KBM-7 (cell line): ENCODE data around the gene GPATCH11.

Experiments used
- DNase-seq: peaks from one replicate; pipeline ENCODE4 v3.0.0-alpha.2; 2015
- in situ Hi-C: fragments of 300-500 bp; cut with MboI; formaldehyde crosslinking; loops from 2 replicates; pipeline ENCODE4 v1.14.3; 2020; ENCODE audit warnings: low sequenced_read_pairs, low pct_unique_long_range_greater_than_20kb, mixed read lengths

The GPATCH11 gene

DNA sequence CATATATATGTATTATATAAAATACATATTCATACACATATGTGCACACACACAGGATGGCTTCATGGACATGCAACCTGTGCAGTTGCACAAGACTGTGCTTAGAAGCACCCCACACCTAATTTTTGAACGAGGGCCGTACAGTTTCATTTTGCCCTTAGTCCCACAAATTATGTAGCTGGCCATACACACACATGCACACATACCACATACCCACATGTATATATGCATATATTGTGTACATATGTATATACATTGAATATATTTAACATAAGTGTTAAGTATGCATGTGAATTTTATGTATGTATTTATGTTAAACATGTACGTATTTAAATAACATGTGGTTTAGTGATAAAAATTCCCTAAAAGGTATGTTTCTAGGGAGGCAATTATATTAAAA lies 18.3 kb downstream of the GPATCH11 start:
- no peak for DNase-seq
- in situ Hi-C loops: no loop called here

DNA sequence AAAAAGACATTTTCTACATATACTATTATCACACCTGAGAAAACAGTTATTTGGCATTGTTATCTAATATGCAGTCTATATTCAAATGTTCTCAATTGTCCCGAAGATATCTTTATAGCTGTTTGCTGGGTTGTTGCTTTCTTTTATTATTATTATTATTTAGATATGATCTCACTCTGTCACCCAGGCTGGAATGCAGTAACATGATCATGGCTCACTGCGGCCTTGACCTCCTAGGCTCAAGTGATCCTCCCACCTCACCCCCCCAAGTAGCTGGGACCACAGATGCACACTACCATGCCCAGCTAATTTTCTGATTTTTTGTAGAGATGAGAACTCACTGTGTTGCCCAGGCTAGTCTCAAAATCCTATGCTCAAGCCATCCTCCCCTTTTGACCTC lies 19.9 kb downstream of the GPATCH11 start:
- no peak for DNase-seq
- in situ Hi-C loops: no loop called here

DNA sequence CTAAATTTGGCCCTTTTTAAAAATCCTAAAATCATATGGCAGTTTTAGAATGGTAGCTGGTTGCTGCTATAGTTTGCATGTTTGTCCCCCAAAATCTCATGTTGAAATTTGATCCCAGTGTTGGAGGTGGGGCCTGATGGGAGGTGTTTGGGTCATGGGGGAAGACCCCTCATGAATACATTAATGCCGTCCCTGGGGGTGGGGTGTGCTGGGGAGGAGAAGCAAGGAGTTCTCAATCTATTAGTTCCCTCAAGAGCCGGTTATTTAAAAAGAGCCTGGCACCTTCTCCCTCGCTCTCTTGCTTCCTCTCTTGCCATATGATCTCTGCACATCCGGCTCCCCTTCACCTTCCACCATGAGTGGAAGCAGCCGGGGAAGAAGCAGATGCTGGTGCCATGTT lies 20.8 kb downstream of the GPATCH11 start:
- DNase-seq: no peak
- in situ Hi-C loops: no loop called here

DNA sequence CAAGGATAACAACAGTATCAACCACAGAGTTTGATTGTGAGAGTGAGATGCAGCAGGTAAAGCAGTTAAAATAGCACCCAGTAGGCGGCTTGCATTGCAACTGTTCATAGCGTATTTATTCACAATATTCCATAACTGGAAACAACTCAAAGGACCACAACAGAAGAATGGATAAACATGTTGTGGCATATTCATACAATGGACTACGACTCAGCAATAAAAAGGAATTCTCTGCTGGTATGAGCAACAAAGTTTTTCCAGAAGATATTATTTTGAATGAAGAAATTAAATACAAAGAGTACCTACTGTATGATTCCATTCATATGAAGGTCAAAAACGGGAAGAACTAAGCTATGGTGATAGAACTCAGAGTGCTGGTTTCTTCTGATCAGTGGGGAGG lies 25.2 kb downstream of the GPATCH11 start:
- in situ Hi-C loops: no loop called here
- DNase-seq: no peak

DNA sequence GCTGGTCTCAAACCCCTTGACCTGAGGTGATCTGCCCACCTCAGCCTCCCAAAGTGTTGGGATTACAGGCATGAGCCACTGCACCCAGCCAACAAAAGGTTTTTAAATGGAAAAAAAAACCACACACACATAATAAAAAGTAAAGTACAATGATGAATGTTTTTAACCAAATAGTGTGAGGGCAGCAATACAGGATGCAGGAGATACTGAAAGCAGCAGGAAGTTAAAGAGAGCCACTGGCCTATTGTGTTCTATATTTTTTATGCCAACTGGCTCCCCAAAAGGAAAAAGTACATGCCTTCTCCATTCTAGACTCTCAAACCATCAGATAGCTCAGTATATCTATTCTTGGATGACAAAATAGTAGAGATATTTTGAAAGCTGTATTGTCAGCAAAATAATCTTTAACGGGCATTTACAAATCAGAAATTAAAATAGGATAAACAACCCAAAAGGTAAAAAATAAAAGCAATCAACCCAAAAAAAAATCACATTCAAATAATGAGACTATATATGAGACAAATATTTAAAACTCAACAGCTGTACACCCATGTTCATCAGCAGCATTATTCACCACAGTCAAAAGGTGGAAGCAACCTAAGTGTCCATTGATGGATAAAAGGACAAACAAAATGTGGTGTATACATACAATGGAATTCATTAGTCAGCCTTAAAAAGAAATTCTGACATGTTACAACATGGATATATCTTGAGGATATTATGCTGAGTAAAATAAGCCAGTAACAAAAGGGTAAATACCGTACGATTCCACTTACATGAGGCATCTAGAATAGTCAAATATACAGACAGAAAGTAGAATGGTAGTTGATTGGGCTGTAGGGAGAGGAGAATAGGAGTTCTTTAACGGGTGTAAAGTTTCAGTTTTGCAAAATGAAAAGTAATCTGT lies 26.2 kb downstream of the GPATCH11 start:
- DNase-seq: no peak
- in situ Hi-C loops: no loop called here

DNA sequence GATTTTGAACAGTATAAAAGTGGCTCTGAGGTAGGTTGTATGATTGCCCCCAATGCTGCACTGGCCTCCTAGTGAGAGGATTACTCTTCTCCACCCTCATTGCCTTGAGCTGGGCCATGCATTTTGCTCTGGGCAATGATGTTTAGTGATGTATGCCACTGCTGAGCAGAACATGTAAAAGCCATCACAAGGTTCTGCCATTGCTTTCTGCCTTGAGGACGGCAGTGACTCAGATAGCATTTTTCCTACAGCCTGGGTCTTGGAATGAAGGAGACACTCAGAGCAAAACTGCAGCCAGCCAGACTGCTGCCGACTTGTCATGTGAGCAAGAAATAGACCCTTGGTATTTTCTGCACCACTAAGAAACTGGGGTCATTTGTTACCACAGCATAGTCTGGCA lies 27.6 kb downstream of the GPATCH11 start:
- no peak for DNase-seq
- in situ Hi-C loops: no loop called here

DNA sequence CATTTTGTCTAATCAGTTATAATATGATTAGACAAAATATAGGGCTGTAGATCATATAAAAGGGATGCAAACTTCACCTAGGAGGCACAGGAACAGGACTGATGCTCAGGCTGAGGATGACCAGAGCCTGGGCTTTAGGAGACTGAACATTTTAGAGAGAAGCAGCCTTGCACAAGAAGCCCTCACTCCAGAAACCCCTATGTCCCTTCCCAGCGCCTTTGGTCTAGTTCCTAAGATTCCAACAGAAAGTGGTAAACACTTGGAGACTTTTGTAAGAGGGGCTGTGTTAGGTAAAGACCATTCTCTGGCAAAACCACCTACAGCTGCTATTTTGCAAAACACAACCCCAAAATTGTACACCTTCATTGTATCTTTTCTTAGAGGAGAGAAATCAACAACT lies 33.2 kb downstream of the GPATCH11 start:
- DNase-seq: no peak
- in situ Hi-C loops: no loop called here

DNA sequence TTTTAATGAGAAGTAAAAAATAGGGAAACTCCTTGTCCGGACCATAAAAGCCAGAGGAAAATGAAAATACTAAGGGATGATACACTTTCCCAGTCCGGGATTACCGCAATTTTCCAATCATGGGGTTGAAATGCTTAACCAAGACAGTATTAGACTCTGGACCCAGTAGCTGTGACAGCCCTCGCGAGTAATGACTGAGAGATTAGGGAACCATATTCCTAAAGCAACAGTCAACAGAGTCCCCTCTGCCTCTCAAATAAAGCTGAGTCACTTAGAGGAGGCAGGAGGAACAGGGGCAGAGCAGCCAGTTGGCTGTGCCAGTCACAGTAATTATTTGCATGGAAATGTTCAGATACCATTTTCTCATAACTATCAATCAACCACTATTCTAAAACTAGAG lies 34.8 kb downstream of the GPATCH11 start:
- in situ Hi-C loops: no loop called here

DNA sequence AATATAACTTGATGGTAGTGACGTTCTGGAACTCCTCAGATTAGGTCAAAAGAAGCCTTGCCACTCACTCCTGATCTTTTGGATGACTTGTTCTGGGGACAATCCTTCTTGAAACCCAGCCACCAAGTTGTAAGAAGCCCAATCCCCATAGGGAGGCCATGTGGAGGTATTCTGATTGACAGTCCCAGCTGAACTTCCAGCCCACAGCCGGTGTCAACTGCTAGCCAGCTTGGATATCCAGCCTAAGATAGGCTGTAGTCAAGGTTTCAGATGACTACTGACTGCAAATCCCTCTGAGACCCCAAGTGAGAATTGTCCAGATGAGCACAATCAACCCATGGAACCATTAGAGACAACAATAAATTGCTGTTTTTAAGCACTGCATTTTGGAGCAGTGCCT lies 41.1 kb downstream of the GPATCH11 start:
- in situ Hi-C loops: no loop called here
- DNase-seq: no peak

More for the DNA sequence above, 34.8 kb downstream of the GPATCH11 start:
- DNase-seq: no peak

DNA sequence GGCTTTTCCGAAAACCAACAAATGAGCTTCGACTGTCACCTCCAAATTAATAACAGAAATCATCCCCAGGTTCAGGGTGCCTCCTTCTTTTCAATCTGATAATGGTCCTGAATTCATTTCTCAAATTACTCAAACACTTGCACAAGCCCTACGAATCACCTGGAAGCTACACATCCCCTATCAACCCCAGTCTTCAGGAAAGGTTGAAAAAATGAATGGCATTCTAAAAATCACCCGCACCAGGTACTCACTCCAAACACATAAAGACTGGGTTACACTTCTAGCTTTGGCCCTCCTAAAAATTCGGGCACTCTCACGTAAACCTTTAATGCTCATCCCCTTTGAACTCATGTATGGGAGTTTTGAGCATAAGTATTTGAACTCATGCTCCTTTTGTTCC lies 48.6 kb downstream of the GPATCH11 start:
- in situ Hi-C loops: no loop called here
- DNase-seq: no peak

DNA sequence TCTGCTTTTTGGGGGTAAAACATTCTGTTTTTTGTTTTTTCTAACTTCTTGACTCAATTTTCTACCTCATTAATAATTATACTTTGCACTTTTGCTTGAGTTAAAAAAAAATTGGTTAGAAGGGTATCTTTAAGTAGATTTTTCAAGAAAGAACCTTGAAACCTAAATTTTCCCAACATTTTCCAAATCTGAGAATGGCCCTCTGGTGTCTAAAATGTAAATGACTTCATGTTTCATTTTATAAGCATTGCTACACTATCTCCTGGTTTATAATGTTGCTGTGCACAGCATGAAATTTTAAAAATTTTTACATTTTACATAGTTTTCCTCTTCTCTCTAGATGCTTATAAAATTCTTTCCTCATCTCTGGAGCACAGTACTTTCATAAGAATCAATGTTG lies 58.2 kb downstream of the GPATCH11 start:
- in situ Hi-C loops: no loop called here
- no peak for DNase-seq

DNA sequence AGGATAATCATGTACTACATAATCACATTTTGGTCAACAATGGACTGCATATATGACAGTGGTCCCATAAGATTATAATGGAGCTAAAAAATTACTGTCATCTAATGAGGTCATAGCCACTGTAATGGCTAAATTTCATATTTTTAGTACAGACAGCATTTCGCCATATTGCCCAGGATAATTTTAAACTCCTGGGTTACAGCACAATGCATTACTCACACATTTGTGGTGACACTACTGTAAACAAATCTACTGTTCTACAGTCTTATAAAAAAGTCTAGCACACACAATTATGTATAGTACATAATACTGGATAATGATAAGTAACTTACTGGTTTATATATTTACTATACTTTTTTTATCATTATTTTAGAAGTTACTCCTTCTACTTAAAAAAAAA lies 59.7 kb downstream of the GPATCH11 start:
- in situ Hi-C loops: no loop called here
- DNase-seq: no peak

DNA sequence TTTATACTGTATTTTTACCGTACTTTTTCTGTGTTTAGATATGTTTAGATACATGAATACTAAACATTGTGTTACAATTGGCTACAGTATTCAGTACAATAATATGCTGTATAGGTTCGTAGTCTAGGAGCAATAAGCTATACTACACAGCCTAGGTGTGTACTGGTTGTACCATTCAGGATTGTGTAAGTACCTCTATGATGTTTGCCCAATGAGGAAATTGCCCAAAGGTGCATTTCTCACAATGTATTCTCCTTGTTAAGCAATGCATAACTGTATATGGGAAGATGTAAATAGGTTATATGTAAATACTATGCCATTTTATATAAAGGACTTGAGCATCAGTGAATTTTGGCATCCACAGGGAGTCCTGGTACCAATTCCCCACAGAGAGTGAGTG lies 61.7 kb downstream of the GPATCH11 start:
- DNase-seq: no peak
- in situ Hi-C loops: no loop called here

DNA sequence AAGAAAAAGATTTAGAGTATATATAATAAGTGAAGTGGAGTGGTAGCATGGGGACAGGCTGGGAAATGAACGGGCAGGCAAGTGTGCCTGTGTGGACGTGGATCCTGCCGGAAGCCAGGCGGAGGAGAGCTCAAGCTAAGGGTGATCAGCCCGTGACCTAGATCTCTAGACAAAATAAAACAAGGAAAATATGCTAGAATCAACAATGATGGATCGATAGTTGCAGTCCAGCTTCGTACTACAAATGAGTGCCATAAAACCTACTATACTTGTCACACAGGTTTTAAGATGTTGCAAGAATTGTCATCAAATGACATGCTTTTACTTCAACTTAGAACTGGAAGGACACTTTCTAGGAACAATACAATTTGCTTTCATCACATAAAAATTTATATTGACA lies 64.0 kb downstream of the GPATCH11 start:
- in situ Hi-C loops: no loop called here
- DNase-seq: no peak
